ENCODE measurements around the gene HERC5.

The HERC5 gene

GRCh38 chr4:88448889-88449288, 8.0 kb upstream of the HERC5 start:
- no peak for DNase-seq (ENCODE audit: low spot score)
- no peak for TF ChIP-seq CTCF (IDR thresholded peaks at IDR 0.05; ENCODE audit: extremely low read depth, missing control alignments)

- no peak for TF ChIP-seq CTCF (IDR thresholded peaks at IDR 0.05; ENCODE audit: extremely low read depth, missing control alignments)
- DNase-seq (ENCODE audit: low spot score), result no peak
Measured at GRCh38 chr4:88449290-88449689, 7.6 kb upstream of the HERC5 start.

DNA sequence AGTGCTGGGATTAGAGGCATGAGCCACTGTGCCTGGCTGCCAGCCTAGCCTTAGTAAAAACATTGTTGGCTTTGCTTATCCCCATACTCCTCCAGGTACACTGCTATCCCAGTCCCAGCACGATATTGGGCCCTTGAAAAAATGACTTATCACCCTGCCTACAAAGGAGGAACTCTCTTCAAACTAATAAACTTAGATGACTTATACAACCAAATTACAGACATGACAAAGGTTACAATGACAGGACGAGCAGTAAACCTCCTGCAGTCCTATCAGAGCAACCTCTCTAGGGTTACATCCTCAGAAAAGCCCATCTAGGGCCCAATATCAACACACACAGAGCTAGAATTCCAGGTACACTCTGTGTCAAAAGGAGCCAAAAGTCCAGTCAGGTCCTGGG, 5.7 kb upstream of the HERC5 start:
- no peak for DNase-seq (ENCODE audit: low spot score)
- TF ChIP-seq CTCF (IDR thresholded peaks at IDR 0.05; ENCODE audit: extremely low read depth, missing control alignments), result no peak

GRCh38 chr4:88452912-88453311, 4.0 kb upstream of the HERC5 start:
- DNase-seq (ENCODE audit: low spot score), result no peak
- no peak for TF ChIP-seq CTCF (IDR thresholded peaks at IDR 0.05; ENCODE audit: extremely low read depth, missing control alignments)

DNA sequence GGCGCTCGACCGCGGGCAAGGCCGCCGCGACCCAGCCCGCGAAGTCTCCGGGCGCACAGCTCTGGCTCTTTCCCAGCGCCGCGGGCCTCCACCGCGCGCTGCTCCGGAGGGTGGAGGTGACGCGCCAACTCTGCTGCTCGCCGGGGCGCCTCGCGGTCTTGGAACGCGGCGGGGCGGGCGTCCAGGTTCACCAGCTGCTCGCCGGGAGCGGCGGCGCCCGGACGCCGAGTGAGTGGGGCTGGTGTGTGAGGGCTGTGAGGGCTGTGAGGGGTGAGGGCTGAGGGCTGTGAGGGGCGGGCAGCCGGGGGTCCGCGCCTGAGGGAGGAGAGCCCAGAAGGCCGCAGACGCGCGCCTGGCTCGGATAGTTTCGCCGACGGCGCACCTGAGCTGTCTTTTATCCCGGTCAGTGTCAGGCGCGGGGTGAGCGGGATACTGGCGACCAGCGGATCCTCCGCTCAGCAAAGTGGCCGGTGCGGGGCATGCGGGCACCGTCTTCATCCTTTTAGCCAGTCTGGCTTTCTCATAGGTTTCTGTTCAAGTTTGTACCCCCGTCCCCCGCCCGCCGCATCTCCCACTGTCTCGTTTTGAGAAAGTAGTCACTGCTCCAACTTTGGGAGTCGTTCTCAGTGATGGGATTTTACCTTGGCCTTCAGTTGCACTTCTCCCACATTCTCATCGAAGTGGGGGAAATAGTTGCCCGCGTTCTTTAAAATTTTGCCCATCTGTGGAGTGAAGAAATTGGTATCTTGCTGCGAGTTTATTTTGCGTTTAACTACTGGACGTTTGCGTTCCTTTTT, 586 bp downstream of the HERC5 start:
- no peak for TF ChIP-seq CTCF (IDR thresholded peaks at IDR 0.05; ENCODE audit: extremely low read depth, missing control alignments)
- DNase-seq (ENCODE audit: low spot score), result no peak

- TF ChIP-seq CTCF (IDR thresholded peaks at IDR 0.05; ENCODE audit: extremely low read depth, missing control alignments), result no peak
- DNase-seq (ENCODE audit: low spot score), result no peak
Measured at GRCh38 chr4:88458104-88458740, 1.3 kb downstream of the HERC5 start.

- DNase-seq (ENCODE audit: low spot score), result no peak
- no peak for TF ChIP-seq CTCF (IDR thresholded peaks at IDR 0.05; ENCODE audit: extremely low read depth, missing control alignments)
Measured at GRCh38 chr4:88465653-88466192, 8.8 kb downstream of the HERC5 start.

All from GM20000 (cell line).